UCSD-AML1 (cell line): ENCODE results near the gene RERG.
"Not testable (repeated sequence)": the region's sequence is repeated elsewhere in the genome, so short reads cannot be mapped to it uniquely, and the experiment has no call there.

Experiments used
- DNase-seq: peaks from one replicate; lab custom pipeline; 2025; ENCODE audit not compliant: unreplicated experiment; lab: John Stamatoyannopoulos, UW

RERG gene

GRCh38 chr12:15151161-15152091, 69.8 kb downstream of the RERG start:
- DNase-seq, result no peak

DNA sequence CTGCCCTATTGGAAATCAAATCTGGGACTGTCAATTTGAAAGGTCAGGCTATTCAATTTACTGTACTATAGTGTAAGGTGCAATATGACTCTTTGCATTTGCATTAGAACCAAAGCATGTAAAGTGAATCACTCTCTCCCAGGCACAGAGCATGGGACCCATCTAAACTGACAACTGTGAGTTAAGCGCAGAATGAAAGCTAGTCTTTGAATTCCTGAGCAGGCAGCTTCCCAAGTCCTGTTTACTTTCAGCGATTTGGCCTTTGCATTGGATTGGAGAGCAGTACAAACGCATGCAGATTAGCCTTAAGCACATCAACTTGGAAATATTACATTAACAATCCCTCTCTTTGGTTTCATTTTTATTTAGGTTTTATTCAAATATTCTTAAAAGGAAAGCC, 74.6 kb downstream of the RERG start:
- no peak for DNase-seq

DNA sequence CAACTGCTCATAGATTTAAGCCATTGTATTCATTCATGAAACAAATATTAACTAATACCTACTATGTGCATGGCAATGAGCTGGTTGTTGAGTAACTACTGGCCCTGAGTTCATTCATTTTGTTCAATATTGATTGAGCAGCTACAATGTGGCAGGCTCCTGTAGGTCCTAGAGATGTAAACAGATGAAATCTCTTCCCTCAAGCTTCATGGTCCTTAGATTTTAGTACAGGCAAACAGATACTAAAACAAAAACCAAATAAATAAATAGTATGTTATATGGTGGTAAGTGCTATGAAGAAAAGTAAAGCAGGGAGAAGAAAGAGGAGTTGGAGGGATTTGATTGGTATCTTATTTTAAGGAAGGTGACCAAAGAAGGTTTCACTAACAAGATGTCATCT, 77.8 kb downstream of the RERG start:
- DNase-seq, result no peak

- DNase-seq, result no peak
Measured at GRCh38 chr12:15142711-15143110, 78.5 kb downstream of the RERG start.

- no peak for DNase-seq
Measured at GRCh38 chr12:15131431-15131830, 89.8 kb downstream of the RERG start.

- DNase-seq, result no peak
Measured at GRCh38 chr12:15130541-15130940, 90.7 kb downstream of the RERG start.

GRCh38 chr12:15123401-15123800, 97.8 kb downstream of the RERG start:
- no peak for DNase-seq

DNA sequence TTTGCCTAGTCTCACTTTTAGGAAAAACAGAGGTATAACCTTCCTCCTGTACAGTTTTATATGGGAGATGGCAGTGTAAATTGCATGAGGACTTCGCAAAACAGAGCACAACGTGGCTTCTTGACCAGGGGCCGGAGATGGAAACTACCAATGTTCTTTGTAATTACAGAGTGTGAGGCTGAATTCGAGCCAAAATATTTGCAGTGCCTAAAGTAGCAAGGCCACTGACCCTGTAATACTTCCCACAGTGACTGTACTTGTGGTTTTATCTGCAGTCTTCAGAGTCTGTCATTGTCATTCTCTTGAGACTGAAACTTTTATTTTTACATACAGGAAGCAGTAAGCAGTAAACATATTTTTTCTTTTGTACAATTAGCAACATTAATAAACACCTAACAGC, 98.9 kb downstream of the RERG start:
- no peak for DNase-seq

DNA sequence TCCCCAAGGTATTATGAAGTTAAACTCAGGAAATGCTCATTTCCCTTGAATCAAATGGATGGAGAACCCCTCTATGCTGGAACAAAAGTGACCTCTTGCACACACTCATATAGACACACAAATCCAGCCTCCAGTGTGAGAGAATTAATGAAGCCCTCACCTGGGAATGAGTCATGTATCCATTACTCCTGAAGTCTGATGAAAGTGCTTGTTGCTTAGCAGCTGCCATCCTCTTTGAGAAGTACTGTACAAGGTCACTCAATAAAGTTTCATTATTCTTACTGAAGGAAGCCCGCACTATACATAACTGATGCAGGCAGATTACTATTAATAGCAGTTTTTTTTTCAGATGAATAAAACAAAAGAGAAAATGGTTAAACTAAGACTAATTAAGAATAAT, 102.3 kb downstream of the RERG start:
- no peak for DNase-seq

GRCh38 chr12:15116983-15117382, 104.2 kb downstream of the RERG start:
- DNase-seq, result no peak

DNA sequence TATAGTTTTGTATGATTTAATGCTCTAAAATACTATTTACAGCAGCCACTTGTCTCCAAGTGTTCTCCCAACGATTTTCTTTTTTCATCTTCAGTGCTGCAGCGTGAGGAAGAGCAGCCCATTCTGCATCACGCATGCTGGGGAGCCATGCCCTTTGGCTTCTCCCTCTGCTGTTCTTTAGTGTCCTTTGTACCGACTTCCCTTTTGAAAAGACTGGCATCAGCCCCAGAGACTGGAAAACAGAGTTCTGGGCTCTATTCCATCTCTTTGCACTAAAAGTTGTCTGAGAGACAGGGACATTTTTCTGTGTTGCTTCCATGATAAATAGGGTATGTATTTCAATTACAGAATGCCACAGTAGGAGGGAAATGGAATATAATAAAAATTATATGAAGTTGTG, 105.1 kb downstream of the RERG start:
- DNase-seq, result no peak

- no peak for DNase-seq
Measured at GRCh38 chr12:15115434-15115833, 105.8 kb downstream of the RERG start.

- no peak for DNase-seq
Measured at GRCh38 chr12:15114501-15114900, 106.7 kb downstream of the RERG start.

DNA sequence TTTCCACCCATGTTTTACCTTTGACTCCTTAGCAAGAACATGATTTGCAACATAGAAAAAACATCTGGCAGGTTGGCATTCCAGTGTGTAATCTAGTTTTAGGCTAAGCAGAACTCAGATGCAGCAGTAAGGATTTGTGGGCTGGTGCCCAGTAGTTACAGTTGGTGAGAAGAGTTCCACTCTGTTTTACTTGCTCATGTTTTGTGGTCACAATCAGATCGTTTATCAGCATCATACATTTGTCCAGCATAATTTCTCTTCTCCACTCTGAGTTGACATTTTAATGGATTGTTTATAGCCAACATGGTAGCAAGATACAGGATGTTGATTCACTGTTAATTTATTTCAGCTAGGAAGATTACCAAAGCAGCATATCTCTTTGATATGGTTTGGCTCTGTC, 128.4 kb downstream of the RERG start:
- DNase-seq, result no peak

- DNase-seq, result no peak
Measured at GRCh38 chr12:15090441-15090840, 130.8 kb downstream of the RERG start.

- no peak for DNase-seq
Measured at GRCh38 chr12:15088105-15088504, 133.1 kb downstream of the RERG start.

DNA sequence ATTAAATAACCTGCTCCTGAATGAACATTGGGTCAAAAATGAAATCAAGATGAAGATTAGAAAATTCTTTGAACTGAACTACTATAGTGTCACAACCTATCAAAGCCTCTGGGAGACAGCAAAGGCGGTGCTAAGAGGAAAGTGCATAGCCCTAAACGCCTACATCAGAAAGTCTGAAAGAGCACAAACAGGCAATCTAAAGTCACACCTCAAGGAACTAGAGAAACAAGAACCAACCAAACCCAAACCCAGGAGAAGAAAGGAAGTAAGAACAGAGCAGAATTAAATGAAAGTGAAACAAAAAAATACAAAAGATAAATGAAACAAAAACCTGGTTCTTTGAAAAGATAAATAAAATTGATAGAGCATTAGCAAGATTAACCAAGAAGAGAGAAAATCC, 143.5 kb downstream of the RERG start:
- DNase-seq, result not testable (repeated sequence)

DNA sequence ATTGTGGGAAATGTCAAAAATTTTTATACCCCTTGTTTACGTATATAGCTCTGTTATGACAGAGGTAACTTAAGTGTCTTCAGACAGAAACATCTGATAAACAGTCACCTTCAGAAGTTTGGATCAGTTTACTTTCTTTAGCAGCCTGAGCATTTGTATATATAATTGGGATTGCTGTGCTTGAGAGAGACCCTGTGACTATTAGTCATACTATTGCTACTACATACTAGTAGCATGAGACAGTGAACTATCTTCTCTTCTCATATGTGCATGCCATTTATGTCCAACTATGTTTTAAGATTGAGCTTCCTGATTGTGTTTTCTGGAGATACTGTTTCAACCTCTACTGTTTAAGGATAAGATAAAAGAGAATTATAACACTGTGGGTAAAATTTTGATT, 146.9 kb downstream of the RERG start:
- DNase-seq, result no peak

DNA sequence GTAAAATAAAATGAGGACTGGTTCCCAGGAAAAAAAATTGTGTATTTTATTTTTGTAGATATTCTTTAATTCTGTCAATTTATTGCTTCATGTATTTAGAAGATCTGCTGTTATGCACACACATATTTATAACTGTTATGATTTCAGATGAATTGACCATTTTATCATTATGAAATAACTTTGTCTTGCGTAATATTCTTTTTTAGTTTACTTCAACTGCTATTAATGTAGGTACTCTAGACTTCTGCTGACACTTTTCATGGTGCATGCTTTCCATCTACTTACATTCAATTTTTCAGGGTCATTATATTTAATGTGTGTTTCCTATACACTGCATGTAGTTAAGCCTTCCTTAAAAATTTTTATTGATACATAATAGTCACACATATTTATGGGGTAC, 162.1 kb downstream of the RERG start:
- no peak for DNase-seq
